Glomerular endothelial cell (primary cell): Measurements from ENCODE around the gene VPS4B. TPM values are rescaled to one million over a fixed set of nuclear protein-coding genes. Genes with fewer than 3 reads are reported as not detected.
"Not testable (repeated sequence)": the region's sequence is repeated elsewhere in the genome, so short reads cannot be mapped to it uniquely, and the experiment has no call there.

ENCODE experiments used
- DNase-seq: peaks from one replicate; pipeline ENCODE4 v3.0.0-alpha.2; 2011; ENCODE audit warnings: low read depth, low spot score; ENCODE audit errors: extremely low read depth
- total RNA-seq: library from RNA; depleted of rRNA; stranded (reverse); fragments of >200 nt; gene quantifications from 2 replicates; pipeline ENCODE4 v1.2.3, GENCODE V29; 2015

Gene VPS4B
- total RNA-seq: 36.9 and 39.1 TPM in 2 replicates

DNA sequence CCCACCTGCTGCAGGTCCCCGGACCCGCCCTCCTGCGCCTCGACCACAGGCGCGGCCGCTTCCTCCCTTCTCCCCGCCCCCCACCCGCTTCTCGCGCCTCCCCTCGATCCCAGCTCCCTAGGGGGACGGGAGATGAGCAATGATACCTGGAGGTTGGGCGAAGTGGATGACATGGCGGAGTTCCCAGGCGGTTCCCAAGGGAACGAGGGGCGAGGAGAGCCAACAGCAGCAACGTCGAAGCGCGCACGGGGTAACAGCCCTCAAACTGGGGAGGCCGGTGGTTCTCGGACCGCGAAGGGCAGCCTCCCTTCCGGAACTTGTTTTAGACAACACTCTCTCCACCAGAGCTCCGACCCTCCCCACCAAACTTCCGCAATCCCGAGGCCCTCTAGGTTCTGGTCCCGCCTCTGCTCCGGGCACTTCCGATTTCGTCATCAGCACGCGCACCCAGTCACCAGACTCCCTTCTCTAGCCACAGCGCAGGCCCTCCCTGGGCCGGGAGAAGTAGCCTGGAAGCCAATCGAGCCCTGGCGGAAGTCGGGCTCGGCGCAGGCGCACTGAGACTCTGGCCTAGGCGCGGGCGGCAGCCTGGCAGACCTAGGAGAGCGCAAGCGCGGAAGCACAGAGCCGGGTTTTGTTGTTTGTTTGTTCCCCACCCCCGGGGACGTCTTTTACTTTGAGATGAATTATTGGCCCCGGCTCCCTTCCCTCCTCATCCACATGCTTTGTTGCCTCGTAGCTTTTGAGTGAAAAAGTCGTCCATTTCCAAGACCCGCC is at the start of gene VPS4B:
Gene VPS4B (minus strand): TSS at position 390 of the 777 bp plus-strand sequence. CDS start 217 bp downstream, at position 173.
- DNase-seq: peak; percentile 90

DNA sequence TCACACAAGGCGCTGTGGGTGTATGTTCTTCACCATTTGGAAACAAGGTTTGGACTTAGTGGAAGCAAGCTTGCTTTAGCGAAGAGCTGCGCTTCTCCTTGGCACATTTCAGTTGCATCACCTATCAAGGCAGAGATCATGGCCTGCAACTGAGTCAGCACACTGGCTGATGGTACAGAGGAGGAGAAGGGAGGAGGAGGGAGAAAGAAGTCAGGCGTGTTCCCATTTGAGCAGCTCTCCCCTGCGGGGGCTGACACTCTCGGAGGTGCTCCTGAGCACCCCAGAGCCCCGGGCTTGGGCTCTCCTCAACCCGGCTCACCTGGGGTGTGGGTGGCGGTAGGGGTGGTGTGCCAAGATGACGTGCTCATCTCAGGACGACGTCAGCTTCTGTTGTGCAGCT is 48.5 kb upstream of the VPS4B start:
- no peak for DNase-seq

DNA sequence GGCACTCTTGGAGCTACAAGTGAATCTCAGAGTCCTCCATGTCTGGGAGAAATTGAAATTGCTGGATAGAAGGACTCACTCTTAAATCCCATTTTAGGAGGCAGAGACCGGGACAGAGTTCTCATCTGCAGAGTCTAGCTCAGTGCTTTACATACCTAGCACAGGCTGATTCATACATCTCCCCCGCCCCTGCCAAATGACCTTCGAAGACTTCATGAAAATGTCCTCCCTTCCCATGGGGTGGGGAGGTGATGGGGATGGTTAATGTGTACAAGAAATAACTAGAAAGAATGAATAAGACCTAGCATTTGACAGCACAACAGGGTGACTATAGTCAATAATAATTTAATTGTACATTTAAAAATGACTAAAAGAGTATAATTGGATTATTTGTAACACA is 46.3 kb upstream of the VPS4B start:
- no peak for DNase-seq

DNA sequence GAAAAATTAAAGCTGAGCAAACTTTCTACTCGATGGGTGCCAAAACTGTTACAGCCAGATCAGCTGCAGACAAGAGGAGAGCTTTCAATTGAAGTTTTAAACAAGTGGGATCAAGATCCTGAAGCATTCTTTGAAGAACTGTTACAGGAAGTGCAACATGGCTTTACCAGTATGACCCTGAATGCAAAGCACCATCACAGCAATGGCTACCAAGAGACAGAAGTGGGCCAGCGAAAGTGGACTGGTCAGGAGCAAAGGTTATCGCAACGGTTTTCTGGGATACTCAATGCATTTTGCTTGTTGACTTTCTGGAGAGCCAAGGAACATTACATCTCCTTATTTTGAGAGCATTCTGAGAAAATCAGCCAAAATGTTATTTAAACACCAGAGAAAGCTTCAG is 45.4 kb upstream of the VPS4B start:
- DNase-seq: no peak

GRCh38 chr18:63465059-63465458 is 42.8 kb upstream of the VPS4B start:
- no peak for DNase-seq

- no peak for DNase-seq
These were observed 42.2 kb upstream of the VPS4B start for GRCh38 chr18:63464434-63464833.

GRCh38 chr18:63460414-63460813 is 38.1 kb upstream of the VPS4B start:
- no peak for DNase-seq

DNA sequence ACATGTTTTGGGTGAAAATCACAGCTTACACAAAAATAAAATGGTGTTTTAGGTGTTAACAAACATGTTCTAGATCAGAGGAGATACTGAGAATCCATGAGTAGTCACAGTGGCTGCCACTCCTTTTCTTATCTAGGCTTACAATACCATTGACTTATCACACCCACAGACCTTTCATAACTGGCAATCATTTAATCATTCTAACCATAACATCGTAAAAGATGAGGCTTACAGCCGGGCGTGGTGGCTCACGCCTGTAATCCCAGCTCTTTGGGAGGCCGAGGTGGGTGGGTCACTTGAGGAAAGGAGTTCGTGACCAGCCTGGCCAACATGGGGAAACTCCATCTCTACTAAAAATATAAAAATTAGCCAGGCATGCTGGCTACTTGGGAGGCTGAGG is 35.7 kb upstream of the VPS4B start:
- DNase-seq: no peak

DNA sequence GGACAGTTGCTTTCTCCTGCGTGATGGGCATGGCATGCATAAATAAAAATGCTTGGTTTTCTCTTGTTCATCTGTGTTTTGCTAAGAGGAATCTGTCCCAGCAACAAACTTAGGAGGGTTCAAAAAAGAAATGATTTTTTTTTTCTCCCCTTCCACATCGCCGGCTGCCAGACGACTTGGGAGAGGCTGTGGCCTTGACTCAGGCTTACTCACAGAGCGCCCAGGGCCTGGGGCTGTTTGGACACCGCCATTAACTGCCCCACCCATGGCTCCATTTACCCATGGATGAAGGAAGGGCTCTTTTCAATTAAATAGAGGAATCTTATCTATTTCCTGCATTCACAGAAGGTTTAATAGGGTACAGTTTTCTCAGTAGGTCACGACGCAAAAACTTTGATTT is 32.2 kb upstream of the VPS4B start:
- DNase-seq: no peak

- not testable (repeated sequence) for DNase-seq
These were observed 30.5 kb upstream of the VPS4B start for GRCh38 chr18:63452751-63453150.

GRCh38 chr18:63451799-63452660 is 29.8 kb upstream of the VPS4B start:
- DNase-seq: no peak

- no peak for DNase-seq
These were observed 27.1 kb upstream of the VPS4B start for GRCh38 chr18:63449426-63449825.

DNA sequence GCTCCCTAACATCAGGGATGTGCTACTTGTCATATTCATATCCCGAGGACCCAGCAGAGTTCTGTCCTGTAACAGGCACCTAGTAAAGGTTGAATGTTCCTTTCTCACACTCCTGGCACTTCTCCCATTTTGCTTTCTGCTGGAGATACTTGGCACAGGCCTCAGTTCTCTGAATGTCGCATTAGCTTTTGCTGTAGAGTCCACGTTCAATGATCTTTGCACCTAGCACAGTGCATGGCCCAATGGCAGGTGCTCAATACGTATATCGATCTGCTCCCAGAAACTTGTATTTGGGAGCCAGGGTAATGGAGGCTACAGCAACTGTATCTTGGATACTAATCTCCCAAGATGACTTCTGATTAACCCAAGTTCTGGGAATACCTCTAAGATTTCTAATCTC is 24.8 kb upstream of the VPS4B start:
- DNase-seq: no peak

GRCh38 chr18:63446266-63446665 is 24.0 kb upstream of the VPS4B start:
- DNase-seq: no peak

DNA sequence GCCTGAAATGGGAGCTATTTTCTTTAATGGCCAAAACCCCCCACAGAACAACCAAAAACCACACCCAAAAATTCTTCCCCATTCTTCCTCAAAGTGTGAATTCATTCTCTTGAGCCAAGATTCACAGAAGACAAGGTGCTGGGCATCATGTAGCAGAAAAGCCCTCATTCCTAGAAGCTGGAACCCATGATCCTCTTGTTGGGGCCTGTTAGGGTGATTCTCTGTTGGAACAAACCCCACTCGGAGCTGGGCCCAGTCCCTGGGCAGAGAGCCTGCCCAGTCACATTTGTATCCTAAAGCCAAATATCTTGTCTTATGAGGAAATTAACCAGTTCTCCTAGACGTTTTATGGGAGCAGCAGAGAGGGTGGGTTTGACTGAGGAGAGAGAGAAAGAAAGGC is 22.8 kb upstream of the VPS4B start:
- DNase-seq: no peak

DNA sequence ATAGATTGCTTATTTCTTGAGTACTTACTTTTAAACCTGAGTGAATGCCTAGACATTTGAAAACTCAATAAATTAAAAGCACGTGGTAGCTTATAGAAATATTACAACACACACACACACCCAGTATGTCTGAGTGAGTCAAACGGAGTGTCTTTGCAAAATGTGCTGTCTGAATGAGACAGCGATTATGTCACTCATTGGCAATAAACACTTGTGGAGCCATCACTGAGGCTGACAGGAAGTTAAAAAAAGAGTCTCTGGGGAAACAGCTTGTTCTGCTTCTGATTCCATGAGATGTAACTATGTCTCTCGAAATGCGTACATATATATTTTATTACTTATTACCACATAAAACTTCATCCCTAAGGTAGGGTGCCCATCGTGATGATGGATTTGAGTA is 22.3 kb upstream of the VPS4B start:
- DNase-seq: no peak

- no peak for DNase-seq
These were observed 21.6 kb upstream of the VPS4B start for GRCh38 chr18:63443829-63444228.

- no peak for DNase-seq
These were observed 18.6 kb upstream of the VPS4B start for GRCh38 chr18:63440881-63441280.

DNA sequence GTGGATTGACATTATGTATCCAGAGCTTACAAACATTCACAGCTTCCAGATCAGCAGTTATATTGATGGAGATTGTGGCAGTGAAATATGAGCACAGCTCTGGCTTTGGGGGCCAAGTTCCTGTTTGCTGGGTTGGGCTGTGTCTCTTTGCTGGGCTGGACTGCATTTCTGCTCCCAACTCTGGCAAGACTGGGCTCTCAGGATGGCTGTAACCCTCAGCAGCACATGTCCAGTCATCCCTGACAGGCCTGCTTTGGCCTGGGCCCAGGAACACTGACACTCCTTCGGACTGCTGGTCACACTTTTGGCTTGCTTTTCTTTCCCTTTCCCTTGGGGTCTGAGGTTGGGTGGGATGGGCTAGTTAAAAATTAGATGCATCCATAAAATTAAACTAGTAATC is 17.9 kb upstream of the VPS4B start:
- DNase-seq: no peak

DNA sequence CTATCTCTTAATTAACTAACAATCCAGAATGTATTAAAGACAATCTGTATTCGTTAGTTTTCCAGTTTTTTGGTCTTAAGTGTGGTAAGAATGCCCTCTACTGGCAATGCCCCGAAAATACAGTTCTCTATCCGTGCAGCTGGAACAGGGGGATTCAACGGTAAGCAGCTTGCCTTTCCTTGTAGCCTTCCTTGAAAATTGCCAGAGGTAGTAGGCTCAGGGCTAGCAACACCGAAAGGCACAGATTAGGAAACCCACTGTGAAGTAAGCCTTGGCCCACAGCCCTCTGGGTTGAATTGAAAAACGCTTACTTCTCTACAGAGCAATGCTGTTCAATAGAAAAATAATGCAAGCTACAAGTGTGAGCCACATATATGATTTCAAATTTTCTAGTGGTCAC is 17.1 kb upstream of the VPS4B start:
- DNase-seq: peak; percentile 42

GRCh38 chr18:63438181-63438580 is 15.9 kb upstream of the VPS4B start:
- DNase-seq: no peak

DNA sequence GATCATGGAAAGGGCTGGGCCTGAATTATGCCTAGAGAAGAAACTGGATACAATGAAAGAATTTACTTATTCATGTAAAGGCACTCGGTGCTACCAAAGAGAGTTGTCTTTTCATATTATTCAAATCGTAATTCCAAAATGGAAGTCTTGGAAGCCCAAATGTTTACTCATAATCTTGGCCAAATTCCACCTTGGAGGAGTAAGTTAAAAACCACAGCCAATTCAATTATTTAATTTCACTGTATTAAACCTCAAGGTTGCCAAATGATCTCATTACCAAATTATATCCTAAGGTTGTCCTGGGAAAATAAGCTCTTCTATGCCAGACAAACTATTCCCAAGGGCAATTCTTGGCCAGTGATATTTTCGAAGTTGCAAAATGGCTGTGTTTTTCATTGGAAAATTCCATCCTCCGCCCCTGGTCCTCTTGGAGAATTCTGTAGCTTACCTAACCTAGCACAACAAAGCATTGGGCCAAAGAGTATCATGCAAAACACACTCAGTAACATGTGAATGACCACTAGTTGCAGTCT is 11.1 kb upstream of the VPS4B start:
- no peak for DNase-seq
